ENCODE results near the gene CSF1R. TPM values are rescaled to one million over a fixed set of nuclear protein-coding genes. Genes with fewer than 3 reads are reported as not detected.

Gene CSF1R
- total and polyA plus RNA-seq, 2 of the 8 experiments (the other 6 are each of a cell fraction or from before 2014, with no cell fraction given), result 0.12 TPM; not detected in 1

- TF ChIP-seq CHD7 (IDR thresholded peaks at IDR 0.05; ENCODE audit: insufficient replicate concordance, low read length) (no peak), RBBP5 (IDR thresholded peaks at IDR 0.05; ENCODE audit: borderline replicate concordance, low read depth, low read length) (no peak)
Measured at GRCh38 chr5:150123542-150123941, 37.2 kb upstream of the CSF1R start (continued).
